Mesendoderm (in vitro differentiated cells): ENCODE data around the gene BCAR3.
A peak's percentile ranks its signal among the peaks of the same experiment; 100 is the strongest.

Experiments
- DNase-seq: peaks from one replicate; pipeline ENCODE4 v3.0.0; 2013
- H2AK5ac ChIP-seq: 2 replicates; pipeline ENCODE4 v1.6.1; 2013; ENCODE audit warnings: low read length, inconsistent platforms
- H2BK120ac ChIP-seq: 2 replicates; pipeline ENCODE4 v1.6.1; 2013; ENCODE audit warnings: low read depth, mild to moderate bottlenecking, low read length, moderate library complexity, mixed read lengths
- H2BK15ac ChIP-seq: replicated peaks from 2 replicates; pipeline ENCODE4 v1.6.1; 2013; ENCODE audit warnings: low read depth, mild to moderate bottlenecking, moderate library complexity
- H2BK5ac ChIP-seq: 2 replicates; pipeline ENCODE4 v1.6.1; 2013; ENCODE audit warnings: low read length, inconsistent platforms
- H3K18ac ChIP-seq: 2 replicates; pipeline ENCODE4 v1.6.1; 2013; ENCODE audit warnings: mild to moderate bottlenecking, low read length, mixed read lengths
- H3K23ac ChIP-seq: one replicate; pipeline ENCODE4 v1.6.1; 2013; ENCODE audit warnings: low read length
- H3K27ac ChIP-seq: 2 replicates; pipeline ENCODE4 v1.5.1; 2013; ENCODE audit warnings: low read depth, mild to moderate bottlenecking, inconsistent platforms, low read length, moderate library complexity
- H3K27me3 ChIP-seq: 2 replicates; pipeline ENCODE4 v1.6.1; 2013; ENCODE audit warnings: low read length, control low read depth, mild to moderate bottlenecking, inconsistent platforms; ENCODE audit not compliant: insufficient read depth, poor library complexity
- H3K36me3 ChIP-seq: 2 replicates; pipeline ENCODE4 v1.6.1; 2013; ENCODE audit warnings: low read length, inconsistent platforms; ENCODE audit not compliant: control insufficient read depth, insufficient read depth
- H3K4ac ChIP-seq: one replicate; pipeline ENCODE4 v1.6.1; 2013; ENCODE audit warnings: low read depth, mild to moderate bottlenecking, low read length, moderate library complexity
- H3K4me1 ChIP-seq: 2 replicates; pipeline ENCODE4 v1.6.1; 2013; ENCODE audit warnings: low read depth, low read length, inconsistent platforms; ENCODE audit not compliant: control insufficient read depth
- H3K4me2 ChIP-seq: 2 replicates; pipeline ENCODE4 v1.6.1; 2013; ENCODE audit warnings: low read length
- H3K4me3 ChIP-seq: 2 replicates; pipeline ENCODE4 v1.5.1; 2013; ENCODE audit warnings: mild to moderate bottlenecking, low read length
- H3K56ac ChIP-seq: one replicate; pipeline ENCODE4 v1.6.1; 2013; ENCODE audit warnings: low read length
- H3K79me1 ChIP-seq: 2 replicates; pipeline ENCODE4 v1.6.1; 2013; ENCODE audit warnings: low read length, inconsistent platforms
- H3K79me2 ChIP-seq: 2 replicates; pipeline ENCODE4 v1.6.1; 2013; ENCODE audit warnings: mild to moderate bottlenecking, low read length; ENCODE audit not compliant: control insufficient read depth, insufficient read depth
- H3K9ac ChIP-seq: 2 replicates; pipeline ENCODE4 v1.6.1; 2013; ENCODE audit warnings: low read length, inconsistent platforms
- H4K5ac ChIP-seq: one replicate; pipeline ENCODE4 v1.6.1; 2013; ENCODE audit warnings: low read length
- H4K8ac ChIP-seq: one replicate; pipeline ENCODE4 v1.6.1; 2013; ENCODE audit warnings: low read depth, mild to moderate bottlenecking, control low read depth, low read length, moderate library complexity
- WGBS: extraction: QIAGEN DNeasy Blood & Tissue Kit; methylation state at CpG from one replicate; pipeline ENCODE4 v1.1.7; 2013; ENCODE audit warnings: low lambda C conversion rate, missing lambda C conversion rate; ENCODE audit not compliant: insufficient coverage; ENCODE audit errors: extremely low coverage; 5-methylcytosine and 5-hydroxymethylcytosine counted together

The BCAR3 gene

DNA sequence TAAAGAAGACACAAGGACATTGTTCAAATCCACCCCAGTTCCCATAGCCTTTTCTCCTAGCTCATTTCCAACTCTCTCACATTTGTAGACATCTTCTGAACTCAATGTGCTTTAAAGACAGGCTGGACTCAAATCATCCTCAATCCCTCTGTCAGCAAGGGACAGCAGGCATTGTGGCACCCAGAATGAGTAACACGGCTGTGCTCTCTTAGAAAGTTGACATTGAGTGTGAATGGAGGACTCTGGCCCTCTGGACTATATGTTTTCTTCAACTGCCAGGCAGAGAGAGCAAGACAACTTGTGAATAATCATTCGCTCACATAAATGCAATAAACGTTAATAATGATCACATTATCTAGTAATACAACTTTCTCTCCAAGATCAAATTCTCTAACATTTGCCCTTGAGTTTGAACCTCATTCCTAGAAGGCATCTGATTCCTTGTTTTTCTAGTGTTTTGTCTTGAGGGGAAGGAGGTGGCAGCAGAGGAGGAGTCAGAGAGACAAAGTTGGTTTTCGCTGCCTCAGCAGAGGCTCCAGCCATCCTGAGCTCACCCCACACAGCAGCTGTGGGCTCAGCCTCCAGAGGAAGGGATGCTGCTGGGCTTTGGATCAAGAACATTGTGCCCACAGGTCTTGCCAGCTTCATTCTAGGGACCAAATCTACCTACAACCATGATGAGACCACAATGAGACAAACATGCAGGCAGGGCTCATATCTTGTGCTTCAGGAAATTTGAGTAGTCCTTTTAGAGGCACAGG lies 85.1 kb downstream of the BCAR3 start:
- Histone ChIP-seq H3K36me3 (no peaks in the 10 kb centered on the region), H3K79me1 (peaks cover 71% of the 10 kb centered on the region), H2BK5ac (no peak overlapping the region), H3K23ac (no peak overlapping the region), H4K5ac (no peak overlapping the region), H3K79me2 (peaks cover 61% of the 10 kb centered on the region), H3K4me1 (peaks cover 7% of the 10 kb centered on the region), H2BK15ac (no peak overlapping the region), H3K27ac (peak overlapping the region; percentile 8), H3K4ac (no peak overlapping the region), H4K8ac (no peak overlapping the region), H3K4me2 (no peak overlapping the region), H3K4me3 (no peak overlapping the region), H3K9ac (no peak overlapping the region), H2BK120ac (no peak overlapping the region), H2AK5ac (no peak overlapping the region), H3K56ac (no peak overlapping the region), H3K27me3 (no peaks in the 10 kb centered on the region), H3K18ac (no peak overlapping the region)
- DNase-seq = no peak
- no CpG with 5 or more reads among the region's 4 CpGs for WGBS

GRCh38 chr1:93595743-93596142 lies 85.9 kb downstream of the BCAR3 start:
- DNase-seq = peak; percentile 54
- no CpG with 5 or more reads among the region's 4 CpGs for WGBS
- peaks cover 7% of the 10 kb centered on the region for H3K4me1 ChIP-seq

GRCh38 chr1:93595266-93595665 lies 86.4 kb downstream of the BCAR3 start:
- H2AK5ac ChIP-seq = no peak overlapping the region
- no peak overlapping the region for H3K27ac ChIP-seq
- no peak overlapping the region for H3K56ac ChIP-seq
- H2BK5ac ChIP-seq = no peak overlapping the region
- H4K5ac ChIP-seq = no peak overlapping the region
- DNase-seq = no peak
- H3K9ac ChIP-seq = no peak overlapping the region
- H3K4me2 ChIP-seq = no peak overlapping the region
- H3K23ac ChIP-seq = no peak overlapping the region
- no peaks in the 10 kb centered on the region for H3K27me3 ChIP-seq
- H2BK15ac ChIP-seq = no peak overlapping the region
- H3K4ac ChIP-seq = no peak overlapping the region
- H3K4me3 ChIP-seq = no peak overlapping the region
- no peaks in the 10 kb centered on the region for H3K36me3 ChIP-seq
- no CpG with 5 or more reads among the region's 2 CpGs for WGBS
- H2BK120ac ChIP-seq = no peak overlapping the region
- H3K18ac ChIP-seq = no peak overlapping the region
- peaks cover 5% of the 10 kb centered on the region for H3K4me1 ChIP-seq
- H4K8ac ChIP-seq = no peak overlapping the region
- H3K79me2 ChIP-seq = peaks cover 52% of the 10 kb centered on the region
- peaks cover 64% of the 10 kb centered on the region for H3K79me1 ChIP-seq

More at GRCh38 chr1:93595743-93596142, 85.9 kb downstream of the BCAR3 start:
- Histone ChIP-seq H3K18ac (no peak overlapping the region), H3K79me1 (peaks cover 67% of the 10 kb centered on the region), H2AK5ac (no peak overlapping the region), H3K27me3 (no peaks in the 10 kb centered on the region), H3K56ac (no peak overlapping the region), H4K8ac (no peak overlapping the region), H4K5ac (no peak overlapping the region), H3K4me2 (no peak overlapping the region), H3K4ac (no peak overlapping the region), H2BK15ac (no peak overlapping the region), H3K9ac (no peak overlapping the region), H3K4me3 (no peak overlapping the region), H2BK5ac (no peak overlapping the region), H3K36me3 (no peaks in the 10 kb centered on the region), H3K79me2 (peaks cover 57% of the 10 kb centered on the region), H2BK120ac (no peak overlapping the region), H3K23ac (no peak overlapping the region), H3K27ac (no peak overlapping the region)

GRCh38 chr1:93594603-93594880 lies 87.1 kb downstream of the BCAR3 start:
- DNase-seq = no peak
- Histone ChIP-seq H3K23ac (peak overlapping the region; percentile 31), H4K5ac (no peak overlapping the region), H2BK5ac (no peak overlapping the region), H3K4me3 (no peak overlapping the region), H3K4me1 (peaks cover 5% of the 10 kb centered on the region), H3K4me2 (no peak overlapping the region), H3K36me3 (peaks cover under 1% of the 10 kb centered on the region), H2BK120ac (no peak overlapping the region), H3K27me3 (no peaks in the 10 kb centered on the region), H3K79me1 (peaks cover 57% of the 10 kb centered on the region), H3K79me2 (peaks cover 45% of the 10 kb centered on the region), H3K9ac (no peak overlapping the region), H3K27ac (no peak overlapping the region), H3K56ac (no peak overlapping the region), H2BK15ac (no peak overlapping the region), H2AK5ac (no peak overlapping the region), H4K8ac (no peak overlapping the region), H3K4ac (no peak overlapping the region), H3K18ac (no peak overlapping the region)
- WGBS = no CpG with 5 or more reads among the region's 1 CpG

GRCh38 chr1:93593854-93594602 lies 87.6 kb downstream of the BCAR3 start:
- Histone ChIP-seq H2BK120ac (no peak overlapping the region), H3K4me3 (no peak overlapping the region), H3K4ac (no peak overlapping the region), H3K4me2 (no peak overlapping the region), H3K4me1 (peaks cover 3% of the 10 kb centered on the region), H2BK5ac (no peak overlapping the region), H2BK15ac (no peak overlapping the region), H3K79me2 (peaks cover 40% of the 10 kb centered on the region), H3K27me3 (no peaks in the 10 kb centered on the region), H2AK5ac (no peak overlapping the region), H3K79me1 (peaks cover 52% of the 10 kb centered on the region), H3K23ac (peak overlapping the region; percentile 31), H4K8ac (no peak overlapping the region), H3K18ac (no peak overlapping the region), H3K36me3 (peaks cover 5% of the 10 kb centered on the region), H3K27ac (no peak overlapping the region), H3K56ac (no peak overlapping the region), H4K5ac (no peak overlapping the region), H3K9ac (no peak overlapping the region)
- WGBS = no CpG with 5 or more reads among the region's 13 CpGs
- DNase-seq = no peak
